SU-DHL-6 (cell line): Measurements from ENCODE around the gene SRCAP.

Experiments
- H2AFZ ChIP-seq: fragments of 200-600 bp; sonication (generic); 2 replicates; pipeline ENCODE4 v1.6.1; 2014; ENCODE audit warnings: low read depth, mild to moderate bottlenecking, moderate library complexity, mixed read lengths, antibody characterized with exemption, low read length; ENCODE audit not compliant: severe bottlenecking
- H3F3A ChIP-seq: fragments of 200-600 bp; shearing (Covaris generic); 2 replicates; pipeline ENCODE4 v1.6.0; 2016; ENCODE audit warnings: antibody characterized with exemption, mild to moderate bottlenecking; ENCODE audit not compliant: insufficient read depth
- H3K27ac ChIP-seq: fragments of 200-600 bp; sonication (generic); 2 replicates; pipeline ENCODE4 v1.5.1; 2016; ENCODE audit warnings: low read depth, mild to moderate bottlenecking, low read length, moderate library complexity, mixed read lengths
- H3K27me3 ChIP-seq: fragments of 200-600 bp; sonication (generic), shearing (Covaris generic); 2 replicates; pipeline ENCODE4 v1.6.0; 2014; ENCODE audit warnings: mild to moderate bottlenecking, low read length
- H3K36me3 ChIP-seq: fragments of 200-600 bp; sonication (generic); 2 replicates; pipeline ENCODE4 v1.6.1; 2014; ENCODE audit warnings: mild to moderate bottlenecking, low read length, mixed read lengths
- H3K4me2 ChIP-seq: fragments of 300-600, 200-600 bp; shearing (Covaris generic), sonication (generic); 2 replicates; pipeline ENCODE4 v1.6.0; 2014; ENCODE audit warnings: low read length, low read depth, mild to moderate bottlenecking; ENCODE audit not compliant: poor library complexity, severe bottlenecking
- H3K4me3 ChIP-seq: fragments of 200-600 bp; sonication (generic); 2 replicates; pipeline ENCODE4 v1.5.1; 2014; ENCODE audit warnings: antibody characterized with exemption, low read length, mild to moderate bottlenecking, mixed read lengths; ENCODE audit not compliant: insufficient read depth, poor library complexity, severe bottlenecking
- H3K79me2 ChIP-seq: fragments of 200-600 bp; sonication (generic); 2 replicates; pipeline ENCODE4 v1.6.1; 2014; ENCODE audit warnings: mild to moderate bottlenecking, low read length, moderate library complexity; ENCODE audit not compliant: insufficient read depth
- H3K9ac ChIP-seq: fragments of 200-600 bp; sonication (generic); 2 replicates; pipeline ENCODE4 v1.7.0; 2014; ENCODE audit warnings: mild to moderate bottlenecking, low read length
- H3K9me2 ChIP-seq: fragments of 200-600 bp; sonication (generic); replicated peaks from 2 replicates; pipeline ENCODE4 v1.6.1; 2014; ENCODE audit warnings: low read length; ENCODE audit not compliant: insufficient read depth
- H3K9me3 ChIP-seq: fragments of 200-600 bp; sonication (generic); 2 replicates; pipeline ENCODE4 v1.6.1; 2014; ENCODE audit warnings: low read length, mixed read lengths; ENCODE audit not compliant: insufficient read depth
- H4K20me1 ChIP-seq: fragments of 200-600 bp; sonication (generic); 2 replicates; pipeline ENCODE4 v1.6.1; 2014; ENCODE audit warnings: low read depth, mild to moderate bottlenecking, antibody characterized with exemption, low read length, moderate library complexity, mixed read lengths
- CTCF ChIP-seq: fragments of 200-600 bp; sonication (generic); IDR thresholded peaks from one replicate; pipeline ENCODE4 v1.5.1; 2017; ENCODE audit warnings: antibody characterized with exemption, mild to moderate bottlenecking, low read length, moderate library complexity; ENCODE audit not compliant: insufficient read depth, poor library complexity, severe bottlenecking
- EZH2phosphoT487 ChIP-seq: fragments of 200-600 bp; sonication (generic), shearing (Covaris generic); conservative IDR thresholded peaks from 2 replicates; pipeline ENCODE4 v1.6.1; 2018; ENCODE audit warnings: mild to moderate bottlenecking, antibody characterized with exemption, low read length, moderate library complexity, mixed read lengths

SRCAP gene

GRCh38 chr16:30737794-30738648 is 39.0 kb downstream of the SRCAP start:
- Histone ChIP-seq H3K36me3 (peaks cover 11% of the 10 kb centered on the region; the same call in 1 of the 2 replicates), H3F3A (no peaks in the 10 kb centered on the region), H3K4me3 (no peak overlapping the region), H3K9ac (no peak overlapping the region), H3K9me3 (no peaks in the 10 kb centered on the region), H3K9me2 (no peaks in the 10 kb centered on the region), H2AFZ (no peak overlapping the region), H4K20me1 (no peaks in the 10 kb centered on the region), H3K79me2 (no peaks in the 10 kb centered on the region), H3K27ac (no peak overlapping the region), H3K27me3 (no peaks in the 10 kb centered on the region), H3K4me2 (no peak overlapping the region)
- no peak for TF ChIP-seq EZH2phosphoT487
- TF ChIP-seq CTCF: no peak

GRCh38 chr16:30738984-30739951 is 40.3 kb downstream of the SRCAP start:
- Histone ChIP-seq H3K9me3 (no peaks in the 10 kb centered on the region), H3K27me3 (no peaks in the 10 kb centered on the region), H4K20me1 (no peaks in the 10 kb centered on the region), H3K79me2 (no peaks in the 10 kb centered on the region), H3K9me2 (no peaks in the 10 kb centered on the region), H3K36me3 (peaks cover 10% of the 10 kb centered on the region; the same call in 1 of the 2 replicates), H3K27ac (no peak overlapping the region), H2AFZ (no peak overlapping the region), H3K4me2 (no peak overlapping the region), H3K4me3 (no peak overlapping the region), H3F3A (peaks cover 6% of the 10 kb centered on the region), H3K9ac (no peak overlapping the region)
- TF ChIP-seq CTCF (no peak), EZH2phosphoT487 (no peak)

- H3K9me2 ChIP-seq: no peaks in the 10 kb centered on the region
- no peak for TF ChIP-seq EZH2phosphoT487
- no peak for TF ChIP-seq CTCF
- no peak overlapping the region for H3K4me2 ChIP-seq
- H3K9ac ChIP-seq: no peak overlapping the region
- no peaks in the 10 kb centered on the region for H3K9me3 ChIP-seq
- no peaks in the 10 kb centered on the region for H4K20me1 ChIP-seq
- H3F3A ChIP-seq: peaks cover 17% of the 10 kb centered on the region
- H2AFZ ChIP-seq: no peak overlapping the region
- H3K4me3 ChIP-seq: no peak overlapping the region
- no peaks in the 10 kb centered on the region for H3K27me3 ChIP-seq
- H3K79me2 ChIP-seq: no peaks in the 10 kb centered on the region
- H3K27ac ChIP-seq: no peak overlapping the region
- peaks cover 8% of the 10 kb centered on the region; the same call in 1 of the 2 replicates for H3K36me3 ChIP-seq
Observed at GRCh38 chr16:30740364-30741251, 41.6 kb downstream of the SRCAP start.
